Nephron progenitor cell (in vitro differentiated cells): ENCODE measurements around the gene ADAMTS3.

ENCODE experiments used
- DNase-seq: peaks from one replicate; pipeline ENCODE4 v3.0.0; 2021
- H3K27ac Mint-ChIP-seq: 2 replicates; pipeline ENCODE4 v1.8.0; 2021; ENCODE audit warnings: mild to moderate bottlenecking, moderate library complexity, mixed read lengths
- H3K27me3 Mint-ChIP-seq: 2 replicates; pipeline ENCODE4 v1.8.0; 2021; ENCODE audit warnings: mild to moderate bottlenecking, low read depth, mixed read lengths; ENCODE audit not compliant: poor library complexity
- H3K36me3 Mint-ChIP-seq: 2 replicates; pipeline ENCODE4 v1.8.0; 2021; ENCODE audit warnings: low read depth, mixed read lengths
- H3K4me1 Mint-ChIP-seq: 2 replicates; pipeline ENCODE4 v1.8.0; 2021; ENCODE audit warnings: mixed read lengths
- H3K4me3 Mint-ChIP-seq: 2 replicates; pipeline ENCODE4 v1.8.0; 2021; ENCODE audit warnings: mild to moderate bottlenecking, moderate library complexity, mixed read lengths
- H3K9me3 Mint-ChIP-seq: 2 replicates; pipeline ENCODE4 v1.8.0; 2021; ENCODE audit warnings: mild to moderate bottlenecking, moderate library complexity, mixed read lengths
- TF ChIP-seq, protein P1 (sequence below): fragments of 200-600 bp; sonication (generic); IDR thresholded peaks from 2 replicates; pipeline ENCODE4 v1.5.0; 2021; ENCODE audit warnings: antibody characterized with exemption

ADAMTS3 gene

DNA sequence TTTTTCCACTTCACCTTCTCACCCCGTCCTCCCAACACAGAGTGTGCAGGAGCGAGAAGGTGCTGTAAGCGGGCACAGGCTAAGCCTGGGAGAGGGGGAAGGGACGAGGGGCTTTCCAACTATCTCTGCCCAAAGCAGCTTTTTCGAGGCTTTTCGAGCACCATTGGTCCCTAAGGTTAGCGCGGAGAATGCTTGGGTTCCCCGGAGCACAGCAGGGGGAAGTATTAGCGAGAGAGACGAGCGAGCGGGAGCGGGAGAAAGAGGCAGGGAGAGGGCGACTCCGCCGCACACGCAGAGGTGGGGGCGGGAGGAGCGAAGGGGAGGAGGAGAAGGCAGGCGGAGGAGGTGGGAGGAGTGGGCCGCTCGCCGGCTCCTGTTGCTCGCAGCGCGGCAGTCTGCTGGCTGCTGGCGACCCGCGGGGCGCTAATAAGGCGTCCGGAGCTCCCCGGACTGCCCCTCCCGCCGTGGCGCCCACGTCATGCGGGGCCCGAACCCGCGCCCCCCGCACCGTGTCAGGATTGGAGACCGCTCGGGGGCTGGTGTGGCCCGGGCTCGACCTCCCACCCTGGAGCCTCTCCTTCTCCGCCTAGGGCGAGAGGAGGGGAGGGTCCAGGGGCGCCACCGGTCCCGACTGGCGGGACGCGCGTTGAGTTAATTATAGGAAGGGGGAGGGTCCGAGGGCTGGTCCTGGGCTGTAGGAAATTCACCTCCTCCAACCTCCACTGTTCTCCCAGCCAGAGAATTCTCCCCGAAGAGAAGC is at the start of gene ADAMTS3:
TSS of gene ADAMTS3 (minus strand) at position 263 of the 760 bp plus-strand sequence. CDS start 459 bp downstream, outside the sequence.
- peak; percentile 85 for DNase-seq
- Mint-ChIP-seq H3K9me3 (no peaks in the 10 kb centered on the region), H3K27me3 (no peaks in the 10 kb centered on the region), H3K27ac (peak within 1 kb of the TSS; percentile 97), H3K4me1 (peaks cover 51% of the 10 kb centered on the region), H3K36me3 (no peaks in the 10 kb centered on the region), H3K4me3 (peak within 1 kb of the TSS; percentile 89)
- TF ChIP-seq, protein P1, sequence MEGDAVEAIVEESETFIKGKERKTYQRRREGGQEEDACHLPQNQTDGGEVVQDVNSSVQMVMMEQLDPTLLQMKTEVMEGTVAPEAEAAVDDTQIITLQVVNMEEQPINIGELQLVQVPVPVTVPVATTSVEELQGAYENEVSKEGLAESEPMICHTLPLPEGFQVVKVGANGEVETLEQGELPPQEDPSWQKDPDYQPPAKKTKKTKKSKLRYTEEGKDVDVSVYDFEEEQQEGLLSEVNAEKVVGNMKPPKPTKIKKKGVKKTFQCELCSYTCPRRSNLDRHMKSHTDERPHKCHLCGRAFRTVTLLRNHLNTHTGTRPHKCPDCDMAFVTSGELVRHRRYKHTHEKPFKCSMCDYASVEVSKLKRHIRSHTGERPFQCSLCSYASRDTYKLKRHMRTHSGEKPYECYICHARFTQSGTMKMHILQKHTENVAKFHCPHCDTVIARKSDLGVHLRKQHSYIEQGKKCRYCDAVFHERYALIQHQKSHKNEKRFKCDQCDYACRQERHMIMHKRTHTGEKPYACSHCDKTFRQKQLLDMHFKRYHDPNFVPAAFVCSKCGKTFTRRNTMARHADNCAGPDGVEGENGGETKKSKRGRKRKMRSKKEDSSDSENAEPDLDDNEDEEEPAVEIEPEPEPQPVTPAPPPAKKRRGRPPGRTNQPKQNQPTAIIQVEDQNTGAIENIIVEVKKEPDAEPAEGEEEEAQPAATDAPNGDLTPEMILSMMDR: no peak

DNA sequence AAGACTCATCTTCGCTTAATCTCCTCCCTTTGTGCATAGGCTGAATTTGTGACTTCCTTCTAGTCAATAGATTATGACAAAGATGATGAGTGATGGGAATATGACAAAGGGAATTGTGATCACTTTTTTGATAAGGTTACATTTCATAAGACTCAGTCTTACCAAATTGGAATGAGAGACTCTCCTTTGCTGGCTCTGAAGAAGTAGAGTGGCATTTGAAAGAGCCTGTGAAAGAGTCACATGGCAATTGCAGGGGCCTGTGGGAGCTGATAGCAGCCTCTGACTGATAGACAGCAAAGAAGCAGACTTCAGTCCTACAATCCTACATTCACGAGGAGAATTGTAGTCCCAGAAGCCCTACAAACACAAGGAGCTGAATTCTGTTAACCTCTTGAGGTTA is 44.9 kb upstream of the ADAMTS3 start:
- Mint-ChIP-seq H3K4me3 (no peak overlapping the region), H3K27ac (no peak overlapping the region), H3K4me1 (no peaks in the 10 kb centered on the region), H3K36me3 (no peaks in the 10 kb centered on the region), H3K9me3 (no peaks in the 10 kb centered on the region), H3K27me3 (no peaks in the 10 kb centered on the region)
- TF ChIP-seq, protein P1: no peak
- DNase-seq: no peak

DNA sequence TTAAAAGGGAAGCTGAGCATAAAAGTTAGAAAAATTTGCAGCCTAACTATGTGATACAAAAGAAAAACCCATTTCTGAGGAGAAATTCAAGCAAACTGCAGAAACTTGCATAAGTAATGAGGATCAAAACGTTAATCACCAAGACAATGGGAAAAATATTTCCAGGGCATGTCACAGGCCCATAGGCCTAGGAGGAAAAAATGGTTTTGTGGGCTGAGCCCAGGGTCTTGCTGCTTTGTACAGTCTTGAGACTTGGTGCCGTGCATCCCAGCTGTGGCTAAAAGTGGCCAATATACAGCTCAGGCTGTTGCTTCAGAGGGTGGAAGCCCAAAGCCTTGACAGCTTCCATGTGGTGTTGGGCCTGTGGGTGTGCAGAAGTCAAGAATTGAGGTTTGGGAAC is 37.7 kb upstream of the ADAMTS3 start:
- Mint-ChIP-seq H3K4me1 (peaks cover 7% of the 10 kb centered on the region), H3K27me3 (no peaks in the 10 kb centered on the region), H3K27ac (no peak overlapping the region), H3K36me3 (no peaks in the 10 kb centered on the region), H3K4me3 (no peak overlapping the region), H3K9me3 (peaks cover 26% of the 10 kb centered on the region)
- DNase-seq: no peak
- TF ChIP-seq, protein P1: no peak

DNA sequence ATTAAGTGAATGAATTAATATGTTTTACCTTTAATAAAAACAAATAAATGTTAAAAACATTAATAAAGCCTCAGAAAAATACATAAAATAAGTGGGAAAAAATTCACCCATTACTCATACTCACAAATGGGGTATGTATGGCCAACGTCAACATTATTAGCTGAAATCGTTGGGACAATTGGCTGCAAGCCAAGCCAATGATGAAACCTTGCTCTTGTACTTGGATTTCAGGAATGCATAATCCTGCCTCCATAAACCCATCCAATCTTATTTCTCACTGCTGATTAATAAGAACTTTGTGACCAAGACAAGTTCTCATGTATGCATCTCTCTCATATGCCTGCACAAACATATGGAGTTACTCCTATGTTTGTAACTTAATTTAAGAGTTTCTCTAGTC is 35.3 kb upstream of the ADAMTS3 start:
- Mint-ChIP-seq H3K27ac (no peak overlapping the region), H3K27me3 (no peaks in the 10 kb centered on the region), H3K36me3 (no peaks in the 10 kb centered on the region), H3K4me3 (no peak overlapping the region), H3K4me1 (peaks cover 7% of the 10 kb centered on the region), H3K9me3 (peaks cover 26% of the 10 kb centered on the region)
- no peak for DNase-seq
- TF ChIP-seq, protein P1: no peak

DNA sequence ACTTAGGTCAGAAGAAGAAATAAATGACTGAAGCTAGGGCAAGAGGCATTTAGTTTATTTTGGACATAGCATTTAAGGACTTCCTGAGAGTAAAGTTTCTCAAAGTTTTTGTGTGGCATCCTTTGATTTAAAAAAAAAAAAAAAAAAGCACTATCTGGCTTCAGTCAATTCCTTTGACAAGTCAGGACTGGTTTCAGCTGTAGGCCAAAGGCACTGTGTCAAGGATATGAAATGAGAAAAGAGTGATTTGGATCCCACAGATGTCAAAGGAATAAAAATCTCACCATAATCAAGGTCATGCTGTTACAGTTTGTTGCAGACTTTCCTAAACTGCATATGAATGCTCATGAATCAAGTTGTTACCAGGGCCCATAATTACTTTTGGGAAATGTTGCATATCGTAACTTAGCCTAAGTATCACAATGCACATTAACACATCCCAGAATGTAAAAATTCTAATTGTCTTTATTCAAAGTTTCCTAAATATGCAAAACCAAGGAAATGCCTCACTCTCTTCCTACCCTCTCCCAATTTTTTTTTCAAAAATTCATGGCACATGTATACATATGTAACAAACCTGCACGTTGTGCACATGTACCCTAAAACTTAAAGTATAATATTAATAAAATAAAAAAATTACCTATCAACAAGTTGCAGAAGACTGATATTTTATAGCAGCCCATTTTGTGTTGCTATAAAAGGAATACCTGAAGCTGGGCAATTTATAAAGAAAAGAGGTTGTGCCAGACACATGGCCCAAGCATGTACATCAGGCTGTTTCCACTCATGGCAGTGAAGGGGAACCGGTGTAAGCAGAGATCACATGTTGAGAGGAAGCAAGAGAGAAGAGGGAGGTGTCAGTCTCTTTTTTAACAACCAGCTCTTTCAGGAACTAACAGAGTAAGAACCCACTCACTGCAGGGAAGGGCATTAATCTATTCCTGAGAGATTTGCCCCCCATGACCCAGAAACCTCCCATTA is 33.7 kb upstream of the ADAMTS3 start:
- no peaks in the 10 kb centered on the region for H3K27me3 Mint-ChIP-seq
- DNase-seq: no peak
- TF ChIP-seq, protein P1: no peak
- H3K4me1 Mint-ChIP-seq: peaks cover 7% of the 10 kb centered on the region
- H3K36me3 Mint-ChIP-seq: no peaks in the 10 kb centered on the region
- peaks cover 22% of the 10 kb centered on the region for H3K9me3 Mint-ChIP-seq
- H3K4me3 Mint-ChIP-seq: no peak overlapping the region
- H3K27ac Mint-ChIP-seq: peak overlapping the region; percentile 16
